IMR-90 (cell line): ENCODE data around the gene WDR47.

Experiments used
- CTCF ChIP-seq: conservative IDR thresholded peaks from 2 replicates; pipeline ENCODE4 v1.5.1; 2012; ENCODE audit warnings: mild to moderate bottlenecking, low read depth, low read length, improper control_type of control experiment
- POLR2A ChIP-seq: IDR thresholded peaks from 2 replicates; pipeline ENCODE4 v1.6.1; 2012; ENCODE audit warnings: mild to moderate bottlenecking, low read depth, low read length
- RFX5 ChIP-seq: IDR thresholded peaks from 2 replicates; pipeline ENCODE4 v1.8.0; 2012; ENCODE audit warnings: low read depth, mild to moderate bottlenecking, low read length, moderate library complexity

- TF ChIP-seq CTCF = no peak
- TF ChIP-seq POLR2A = no peak
- TF ChIP-seq RFX5 = no peak
Measured at GRCh38 chr1:109069294-109069693, 27.4 kb upstream of the WDR47 start.
